Left kidney (tissue), 2 donors: ENCODE measurements around the gene MAMDC2. TPM values are rescaled to one million over a fixed set of nuclear protein-coding genes. Genes with fewer than 3 reads are reported as not detected.
A peak's percentile ranks its signal among the peaks of the same experiment; 100 is the strongest.

Experiments
- DNase-seq: peaks from one replicate; pipeline ENCODE4 v3.0.0-alpha.2; 2013
- polyA plus RNA-seq: library from polyadenylated mRNA; unstranded; fragments of 120-200 nt; gene quantifications from one replicate; pipeline ENCODE4 v1.2.1, GENCODE V29; 2013; ENCODE audit not compliant: insufficient read length

Gene MAMDC2
- polyA plus RNA-seq, 1 donor: 7.0 TPM

GRCh38 chr9:70065572-70065971, 21.9 kb downstream of the MAMDC2 start:
- no peak for DNase-seq

GRCh38 chr9:70066418-70066817, 22.8 kb downstream of the MAMDC2 start:
- no peak for DNase-seq

- no peak for DNase-seq
These were observed 23.2 kb downstream of the MAMDC2 start for GRCh38 chr9:70066874-70067273.

- DNase-seq: no peak
These were observed 26.1 kb downstream of the MAMDC2 start for GRCh38 chr9:70069704-70070103.

GRCh38 chr9:70073193-70073592, 29.5 kb downstream of the MAMDC2 start:
- no peak for DNase-seq

GRCh38 chr9:70073756-70074155, 30.1 kb downstream of the MAMDC2 start:
- DNase-seq: no peak

GRCh38 chr9:70076678-70077077, 33.0 kb downstream of the MAMDC2 start:
- DNase-seq: peak; percentile 4

GRCh38 chr9:70079417-70080037, 35.9 kb downstream of the MAMDC2 start:
- no peak for DNase-seq

- peak; percentile 10 for DNase-seq
These were observed 37.0 kb downstream of the MAMDC2 start for GRCh38 chr9:70080481-70081119.

GRCh38 chr9:70081120-70081495, 37.5 kb downstream of the MAMDC2 start:
- no peak for DNase-seq

- no peak for DNase-seq
These were observed 39.8 kb downstream of the MAMDC2 start for GRCh38 chr9:70083429-70083828.

GRCh38 chr9:70085241-70085640, 41.6 kb downstream of the MAMDC2 start:
- DNase-seq: peak; percentile 63

GRCh38 chr9:70091103-70091502, 47.5 kb downstream of the MAMDC2 start:
- no peak for DNase-seq

GRCh38 chr9:70091572-70091971, 47.9 kb downstream of the MAMDC2 start:
- no peak for DNase-seq

- DNase-seq: no peak
These were observed 48.5 kb downstream of the MAMDC2 start for GRCh38 chr9:70092190-70092589.

- DNase-seq: no peak
These were observed 49.4 kb downstream of the MAMDC2 start for GRCh38 chr9:70093095-70093494.

GRCh38 chr9:70093944-70094343, 50.3 kb downstream of the MAMDC2 start:
- DNase-seq: no peak

- no peak for DNase-seq
These were observed 51.1 kb downstream of the MAMDC2 start for GRCh38 chr9:70094747-70095146.

- no peak for DNase-seq
These were observed 53.5 kb downstream of the MAMDC2 start for GRCh38 chr9:70097187-70097586.

GRCh38 chr9:70100362-70100761, 56.7 kb downstream of the MAMDC2 start:
- no peak for DNase-seq

- no peak for DNase-seq
These were observed 57.6 kb downstream of the MAMDC2 start for GRCh38 chr9:70101265-70101664.

- DNase-seq: no peak
These were observed 61.5 kb downstream of the MAMDC2 start for GRCh38 chr9:70105147-70105546.

GRCh38 chr9:70106571-70106970, 62.9 kb downstream of the MAMDC2 start:
- no peak for DNase-seq

- DNase-seq: no peak
These were observed 63.9 kb downstream of the MAMDC2 start for GRCh38 chr9:70107558-70107957.
